ENCODE data around the gene PTPRN.

- no peak for TF ChIP-seq CTCF (conservative IDR thresholded peaks at IDR 0.05)
- TF ChIP-seq EZH2 (IDR thresholded peaks at IDR 0.05; ENCODE audit: low read depth), result no peak
Observed at GRCh38 chr2:219285373-219285735, 23.8 kb downstream of the PTPRN start.
